ENCODE measurements around the gene CNGA2.

Gene CNGA2

GRCh38 chrX:151712253-151712652 lies 22.3 kb upstream of the CNGA2 start:
- no peak for DNase-seq

- DNase-seq = no peak
Observed at GRCh38 chrX:151713849-151714248, 20.7 kb upstream of the CNGA2 start.

GRCh38 chrX:151714362-151714761 lies 20.2 kb upstream of the CNGA2 start:
- DNase-seq = no peak

DNA sequence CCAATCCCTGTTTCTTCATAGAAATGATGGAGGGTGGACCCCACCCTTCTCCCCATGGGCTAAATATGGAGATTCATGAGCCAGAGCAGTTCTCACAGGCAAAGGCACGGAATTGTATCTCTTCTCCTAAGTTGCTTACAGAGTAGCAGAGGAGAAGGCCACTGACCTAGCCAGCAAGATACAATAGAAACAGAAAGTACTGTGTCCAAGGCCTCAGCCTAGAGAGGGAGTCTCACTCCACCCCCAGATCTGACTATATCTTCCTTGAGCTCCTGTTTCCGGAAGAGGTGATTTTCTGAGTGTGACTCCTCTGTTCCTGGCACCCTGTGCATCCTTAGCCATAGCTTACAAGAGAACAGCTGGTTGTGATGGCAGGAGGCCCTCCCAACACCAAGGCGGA lies 18.8 kb upstream of the CNGA2 start, which contains the start of gene FATE1:
TSS of gene FATE1 (plus strand) at position 284 of the 400 bp plus-strand sequence. CDS start at position 369, 85 bp downstream.
- no peak for DNase-seq

DNA sequence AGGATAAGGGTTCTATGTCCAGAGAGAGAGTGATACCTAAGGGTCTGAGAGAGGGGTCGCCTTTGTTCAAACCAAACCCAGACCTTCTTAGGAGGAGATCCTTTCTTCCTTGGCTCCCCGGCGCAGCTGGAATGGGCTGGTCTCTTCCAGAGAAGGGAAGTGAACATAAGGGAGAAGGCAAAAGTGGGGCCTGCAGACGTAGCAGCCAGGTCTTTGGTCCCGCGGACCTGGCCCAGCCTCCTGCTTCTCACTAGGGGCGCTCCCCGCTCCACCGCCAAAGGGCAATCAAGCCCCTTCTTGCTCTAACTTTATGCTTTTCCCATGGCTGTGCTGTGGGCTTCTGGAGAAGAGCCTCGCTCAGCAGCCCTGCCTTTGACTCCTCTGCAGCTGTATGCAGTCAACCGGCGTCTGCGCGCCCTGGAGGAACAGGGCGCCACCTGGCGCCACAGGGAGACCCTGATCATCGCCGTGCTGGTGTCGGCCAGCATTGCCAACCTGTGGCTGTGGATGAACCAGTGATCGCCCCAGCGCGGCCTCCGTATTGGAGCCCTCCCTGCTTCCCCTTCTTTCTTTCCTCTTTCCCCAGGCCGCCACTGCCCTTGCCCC lies 12.2 kb upstream of the CNGA2 start:
- DNase-seq = no peak

GRCh38 chrX:151723156-151723760 lies 11.3 kb upstream of the CNGA2 start:
- DNase-seq = no peak

DNA sequence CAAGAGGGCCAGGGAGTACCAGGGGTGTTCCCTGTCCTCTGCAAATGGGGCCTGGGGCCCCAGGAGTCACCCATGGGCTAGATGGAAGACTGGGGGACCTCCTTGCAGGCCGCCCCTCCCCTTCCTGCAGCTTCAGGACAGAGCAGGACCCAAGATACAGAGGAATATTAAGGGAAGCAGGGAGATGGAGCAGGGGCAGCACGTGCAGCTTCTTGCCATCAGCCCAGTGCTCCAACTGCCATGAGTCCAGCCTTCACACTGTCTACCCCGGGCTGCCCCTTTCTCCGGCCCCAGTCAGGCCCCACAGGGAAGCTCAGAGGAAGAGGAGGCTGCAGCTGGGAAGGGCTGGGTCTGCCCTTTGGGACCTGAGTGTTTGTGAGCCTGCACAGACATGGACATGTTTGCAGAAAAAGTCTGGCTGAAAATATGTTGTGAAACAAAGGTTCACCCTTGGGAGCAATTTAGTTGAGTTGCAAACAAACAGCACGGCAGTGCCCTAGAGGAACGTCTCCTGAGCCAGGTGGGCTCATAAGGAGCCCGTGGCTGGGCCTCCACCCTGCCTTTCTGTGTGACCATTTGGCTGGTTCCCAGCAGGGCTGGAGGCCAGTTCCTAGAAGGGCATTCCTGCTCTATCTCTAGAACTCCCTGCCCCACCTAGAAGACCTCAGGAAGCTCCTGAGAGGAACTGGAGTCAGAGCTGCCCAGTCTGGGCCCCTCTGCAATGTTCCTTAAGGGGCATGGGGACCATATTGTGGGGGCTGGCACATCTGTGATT lies 9.8 kb upstream of the CNGA2 start:
- no peak for DNase-seq

GRCh38 chrX:151725338-151725614 lies 9.3 kb upstream of the CNGA2 start:
- no peak for DNase-seq

- no peak for DNase-seq
Observed at GRCh38 chrX:151726751-151727150, 7.8 kb upstream of the CNGA2 start.

- DNase-seq = no peak
Observed at GRCh38 chrX:151727346-151727745, 7.2 kb upstream of the CNGA2 start.

DNA sequence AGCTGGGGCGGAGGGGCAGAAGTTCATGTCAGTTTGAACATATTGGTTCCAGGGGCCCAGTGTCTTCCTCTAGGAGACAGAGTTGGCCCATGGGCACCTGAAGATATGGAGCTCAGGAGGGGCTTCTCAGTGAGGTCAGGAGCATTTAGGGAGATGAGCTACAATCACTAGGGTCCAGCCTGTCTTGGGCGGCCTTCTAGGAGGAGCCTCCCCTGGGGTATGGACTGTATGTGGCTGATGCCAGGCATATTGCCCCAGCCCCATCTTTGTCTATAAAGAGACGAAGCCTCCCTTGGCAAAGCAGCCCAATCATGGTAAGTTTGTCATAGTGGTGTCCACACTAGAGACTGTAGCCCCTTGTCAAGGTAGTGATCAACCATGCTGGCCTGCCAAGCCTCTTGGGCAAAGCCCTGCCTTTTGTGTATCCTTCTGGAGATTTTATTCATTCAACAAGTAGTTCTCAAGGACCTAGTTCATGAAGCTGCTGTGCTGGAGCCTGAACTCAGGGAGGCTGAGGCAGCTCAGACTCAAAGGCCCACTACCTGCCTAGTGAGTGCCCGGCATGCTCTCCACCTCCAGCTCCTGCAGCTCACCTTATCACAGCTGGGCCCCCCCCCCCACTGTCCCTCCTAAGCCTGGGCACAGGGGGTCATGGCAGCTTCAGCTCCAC lies 5.4 kb upstream of the CNGA2 start:
- no peak for DNase-seq

GRCh38 chrX:151735219-151735618 lies 673 bp downstream of the CNGA2 start:
- DNase-seq = no peak

GRCh38 chrX:151736685-151737084 lies 2.1 kb downstream of the CNGA2 start:
- no peak for DNase-seq

- no peak for DNase-seq
Observed at GRCh38 chrX:151737494-151737893, 2.9 kb downstream of the CNGA2 start.

GRCh38 chrX:151738751-151739150 lies 4.2 kb downstream of the CNGA2 start:
- no peak for DNase-seq

- DNase-seq = no peak
Observed at GRCh38 chrX:151741606-151742005, 7.1 kb downstream of the CNGA2 start.

- no peak for DNase-seq
Observed at GRCh38 chrX:151742311-151742710, 7.8 kb downstream of the CNGA2 start.

DNA sequence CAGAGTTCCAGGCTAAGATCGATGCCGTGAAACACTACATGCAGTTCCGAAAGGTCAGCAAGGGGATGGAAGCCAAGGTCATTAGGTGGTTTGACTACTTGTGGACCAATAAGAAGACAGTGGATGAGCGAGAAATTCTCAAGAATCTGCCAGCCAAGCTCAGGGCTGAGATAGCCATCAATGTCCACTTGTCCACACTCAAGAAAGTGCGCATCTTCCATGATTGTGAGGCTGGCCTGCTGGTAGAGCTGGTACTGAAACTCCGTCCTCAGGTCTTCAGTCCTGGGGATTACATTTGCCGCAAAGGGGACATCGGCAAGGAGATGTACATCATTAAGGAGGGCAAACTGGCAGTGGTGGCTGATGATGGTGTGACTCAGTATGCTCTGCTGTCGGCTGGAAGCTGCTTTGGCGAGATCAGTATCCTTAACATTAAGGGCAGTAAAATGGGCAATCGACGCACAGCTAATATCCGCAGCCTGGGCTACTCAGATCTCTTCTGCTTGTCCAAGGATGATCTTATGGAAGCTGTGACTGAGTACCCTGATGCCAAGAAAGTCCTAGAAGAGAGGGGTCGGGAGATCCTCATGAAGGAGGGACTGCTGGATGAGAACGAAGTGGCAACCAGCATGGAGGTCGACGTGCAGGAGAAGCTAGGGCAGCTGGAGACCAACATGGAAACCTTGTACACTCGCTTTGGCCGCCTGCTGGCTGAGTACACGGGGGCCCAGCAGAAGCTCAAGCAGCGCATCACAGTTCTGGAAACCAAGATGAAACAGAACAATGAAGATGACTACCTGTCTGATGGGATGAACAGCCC lies 9.3 kb downstream of the CNGA2 start:
- DNase-seq = no peak

DNA sequence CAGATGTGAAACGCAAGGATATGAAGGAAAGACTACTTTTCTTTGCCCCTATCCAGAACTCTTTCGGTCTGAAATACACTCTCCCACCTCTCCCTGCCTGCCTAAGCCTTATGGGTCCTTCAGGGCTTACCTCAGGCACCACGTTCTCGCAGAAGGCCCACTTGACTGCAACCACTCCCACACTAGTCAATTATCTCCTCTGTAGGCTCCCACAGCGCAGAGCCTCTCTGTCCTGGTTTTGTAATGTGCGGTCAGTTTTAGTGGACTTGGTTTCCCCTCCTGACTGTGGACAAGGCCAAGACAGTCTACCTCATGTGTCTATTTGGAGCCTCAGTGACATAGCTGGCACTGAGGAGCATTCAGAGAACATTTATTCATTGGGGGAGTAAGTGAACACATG lies 11.1 kb downstream of the CNGA2 start:
- DNase-seq = no peak

DNA sequence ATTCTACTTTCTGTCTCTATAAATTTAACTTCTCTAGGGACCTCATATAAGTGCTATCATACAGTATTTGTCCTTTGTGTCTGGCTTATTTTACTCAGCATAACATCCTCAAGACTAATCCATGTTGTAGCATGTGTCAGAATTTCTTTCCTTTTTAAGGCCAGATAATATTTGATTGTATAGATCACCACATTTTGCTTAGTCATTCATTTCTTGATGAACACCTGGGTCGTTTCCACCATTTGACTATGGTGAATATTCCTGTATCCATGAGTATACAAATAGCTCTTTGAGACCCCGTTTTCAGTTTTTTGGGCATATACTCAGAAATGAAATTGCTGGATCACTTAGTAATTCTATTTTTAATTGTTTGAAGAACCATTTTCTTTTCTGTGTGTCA lies 12.0 kb downstream of the CNGA2 start:
- no peak for DNase-seq

DNA sequence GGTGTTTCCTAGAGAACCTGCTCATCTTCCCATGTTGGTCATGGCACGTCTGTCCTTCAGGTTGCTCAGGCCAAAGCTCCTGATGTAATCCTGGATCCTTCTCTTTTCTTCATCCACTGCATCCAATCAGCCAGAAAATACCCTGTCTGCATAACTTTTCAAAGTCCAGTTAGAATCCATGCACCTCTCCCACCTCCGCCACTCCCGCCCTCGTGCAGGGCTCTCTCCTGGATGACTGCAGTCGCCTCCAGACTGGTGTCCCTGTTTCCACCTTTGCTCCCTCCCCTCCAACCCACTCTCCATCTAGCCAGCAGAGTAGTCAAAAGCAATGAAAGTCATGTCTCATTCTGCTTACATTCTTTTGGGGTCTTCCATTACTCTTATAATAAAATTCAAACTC lies 16.0 kb downstream of the CNGA2 start:
- DNase-seq = no peak

- no peak for DNase-seq
Observed at GRCh38 chrX:151752847-151753246, 18.3 kb downstream of the CNGA2 start.

All from activated CD4-positive, CD25-positive, alpha-beta regulatory T cell (primary cell).